Measurements from ENCODE around the gene IL32. TPM values are rescaled to one million over a fixed set of nuclear protein-coding genes. Genes with fewer than 3 reads are reported as not detected.

The IL32 gene
- total RNA-seq, 1 experiment from 2014 or later, result 4.5 TPM

DNA sequence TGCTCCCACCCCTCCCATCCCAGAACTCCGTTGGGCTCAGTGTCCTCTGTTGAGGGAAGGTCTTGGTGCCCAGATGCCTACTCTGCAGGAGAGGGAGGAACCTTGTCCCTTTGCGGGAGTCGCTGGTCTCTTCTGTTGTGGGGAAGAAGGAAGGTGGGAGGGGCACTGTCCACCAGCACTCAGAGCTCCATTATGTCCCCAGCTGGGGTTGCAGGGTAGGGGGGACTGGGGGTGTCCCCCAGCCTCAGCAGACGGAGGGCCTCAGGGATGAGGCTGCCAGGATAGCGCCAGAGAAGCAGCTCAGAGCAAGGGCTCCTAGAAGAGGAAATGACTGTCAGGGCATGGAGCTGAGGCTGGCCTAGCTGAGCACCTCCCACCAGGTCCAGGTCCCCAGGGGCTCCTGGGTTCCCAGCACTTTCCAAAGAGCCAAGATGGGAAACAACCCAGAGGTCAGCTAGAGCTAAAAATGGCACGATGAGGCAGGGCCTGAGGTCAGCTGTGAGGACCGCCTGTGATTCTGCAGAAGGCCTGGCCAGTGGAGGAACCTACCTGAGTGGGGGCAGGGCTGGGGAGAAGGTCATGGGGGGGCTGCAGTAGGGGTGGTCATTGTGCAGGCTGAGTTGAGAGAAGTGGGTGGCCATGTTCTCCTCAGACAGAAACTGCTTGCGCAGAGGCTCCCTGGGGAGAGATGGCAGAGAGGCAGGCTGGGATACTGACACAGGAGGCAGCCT, 42.6 kb upstream of the IL32 start:
- POLR2A ChIA-PET (ENCODE audit: low non-redundant PET), result no interaction called here
- Histone ChIP-seq H3K27me3 (replicated peaks; ENCODE audit: insufficient read depth, low read depth, low read length, poor library complexity) (no peaks in the 10 kb centered on the region), H3K9me3 (ENCODE audit: low read depth, low read length, poor library complexity, severe bottlenecking) (no peaks in the 10 kb centered on the region), H3K4me1 (ENCODE audit: insufficient read depth, low read length, poor library complexity, severe bottlenecking) (peaks cover 29% of the 10 kb centered on the region), H3K27ac (ENCODE audit: low read depth, low read length, poor library complexity, severe bottlenecking) (peak overlapping the region; percentile 97), H3K4me3 (ENCODE audit: low read depth, low read length, poor library complexity, severe bottlenecking) (peak overlapping the region; percentile 71), H3K36me3 (ENCODE audit: insufficient read depth, low read length, poor library complexity, severe bottlenecking) (peaks cover 3% of the 10 kb centered on the region)
- DNase-seq (ENCODE audit: low spot score), result peak; percentile 37
- CTCF ChIA-PET, result interaction anchor here (1.1 to 2.9 kb wide), 2 partner anchors 9 to 19 kb away, joined by 3 to 9 read pairs; no protein-coding TSS in a partner anchor
- TF ChIP-seq EZH2 (IDR thresholded peaks at IDR 0.05; ENCODE audit: borderline replicate concordance, low read depth, low read length, poor library complexity, severe bottlenecking), result no peak
- TF ChIP-seq, protein P1, sequence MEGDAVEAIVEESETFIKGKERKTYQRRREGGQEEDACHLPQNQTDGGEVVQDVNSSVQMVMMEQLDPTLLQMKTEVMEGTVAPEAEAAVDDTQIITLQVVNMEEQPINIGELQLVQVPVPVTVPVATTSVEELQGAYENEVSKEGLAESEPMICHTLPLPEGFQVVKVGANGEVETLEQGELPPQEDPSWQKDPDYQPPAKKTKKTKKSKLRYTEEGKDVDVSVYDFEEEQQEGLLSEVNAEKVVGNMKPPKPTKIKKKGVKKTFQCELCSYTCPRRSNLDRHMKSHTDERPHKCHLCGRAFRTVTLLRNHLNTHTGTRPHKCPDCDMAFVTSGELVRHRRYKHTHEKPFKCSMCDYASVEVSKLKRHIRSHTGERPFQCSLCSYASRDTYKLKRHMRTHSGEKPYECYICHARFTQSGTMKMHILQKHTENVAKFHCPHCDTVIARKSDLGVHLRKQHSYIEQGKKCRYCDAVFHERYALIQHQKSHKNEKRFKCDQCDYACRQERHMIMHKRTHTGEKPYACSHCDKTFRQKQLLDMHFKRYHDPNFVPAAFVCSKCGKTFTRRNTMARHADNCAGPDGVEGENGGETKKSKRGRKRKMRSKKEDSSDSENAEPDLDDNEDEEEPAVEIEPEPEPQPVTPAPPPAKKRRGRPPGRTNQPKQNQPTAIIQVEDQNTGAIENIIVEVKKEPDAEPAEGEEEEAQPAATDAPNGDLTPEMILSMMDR (conservative IDR thresholded peaks at IDR 0.05; ENCODE audit: low read depth, low read length), result no peak
- intact Hi-C loops (cut with micrococcal nuclease; ENCODE audit: unreplicated experiment), result no loop called here
- BruUV-seq (replicated peaks), result TSS peak; percentile 90

DNA sequence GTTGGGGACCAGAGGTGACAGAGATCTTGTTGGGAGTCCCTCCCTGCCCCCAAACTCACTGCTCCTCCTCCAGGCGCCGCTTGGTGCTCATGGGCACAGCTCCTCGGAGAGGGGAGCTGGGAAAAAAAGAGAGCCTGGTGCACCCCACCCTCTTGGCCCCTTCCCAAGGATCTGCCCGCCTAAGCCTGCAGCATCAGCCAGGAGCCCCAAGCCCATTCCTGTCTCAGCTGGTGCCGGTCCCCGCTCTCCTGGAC, 42.1 kb upstream of the IL32 start:
- ChIA-PET POLR2A (ENCODE audit: low non-redundant PET) (no interaction called here), CTCF (interaction anchor here (1.1 to 2.9 kb wide), 2 partner anchors 8 to 19 kb away, joined by 3 to 9 read pairs; no protein-coding TSS in a partner anchor)
- no peaks in the 10 kb centered on the region for H3K27me3 ChIP-seq (replicated peaks; ENCODE audit: insufficient read depth, low read depth, low read length, poor library complexity)
- peak overlapping the region; percentile 71 for H3K4me3 ChIP-seq (ENCODE audit: low read depth, low read length, poor library complexity, severe bottlenecking)
- intact Hi-C loops (cut with micrococcal nuclease; ENCODE audit: unreplicated experiment), result no loop called here
- BruUV-seq (replicated peaks), result no TSS peak
- peak; percentile 81 for DNase-seq (ENCODE audit: low spot score)
- H3K4me1 ChIP-seq (ENCODE audit: insufficient read depth, low read length, poor library complexity, severe bottlenecking), result peaks cover 26% of the 10 kb centered on the region
- peaks cover 3% of the 10 kb centered on the region for H3K36me3 ChIP-seq (ENCODE audit: insufficient read depth, low read length, poor library complexity, severe bottlenecking)
- H3K9me3 ChIP-seq (ENCODE audit: low read depth, low read length, poor library complexity, severe bottlenecking), result no peaks in the 10 kb centered on the region
- TF ChIP-seq, protein P1 (conservative IDR thresholded peaks at IDR 0.05; ENCODE audit: low read depth, low read length), result no peak
- TF ChIP-seq EZH2 (IDR thresholded peaks at IDR 0.05; ENCODE audit: borderline replicate concordance, low read depth, low read length, poor library complexity, severe bottlenecking), result no peak
- peak overlapping the region; percentile 97 for H3K27ac ChIP-seq (ENCODE audit: low read depth, low read length, poor library complexity, severe bottlenecking)

DNA sequence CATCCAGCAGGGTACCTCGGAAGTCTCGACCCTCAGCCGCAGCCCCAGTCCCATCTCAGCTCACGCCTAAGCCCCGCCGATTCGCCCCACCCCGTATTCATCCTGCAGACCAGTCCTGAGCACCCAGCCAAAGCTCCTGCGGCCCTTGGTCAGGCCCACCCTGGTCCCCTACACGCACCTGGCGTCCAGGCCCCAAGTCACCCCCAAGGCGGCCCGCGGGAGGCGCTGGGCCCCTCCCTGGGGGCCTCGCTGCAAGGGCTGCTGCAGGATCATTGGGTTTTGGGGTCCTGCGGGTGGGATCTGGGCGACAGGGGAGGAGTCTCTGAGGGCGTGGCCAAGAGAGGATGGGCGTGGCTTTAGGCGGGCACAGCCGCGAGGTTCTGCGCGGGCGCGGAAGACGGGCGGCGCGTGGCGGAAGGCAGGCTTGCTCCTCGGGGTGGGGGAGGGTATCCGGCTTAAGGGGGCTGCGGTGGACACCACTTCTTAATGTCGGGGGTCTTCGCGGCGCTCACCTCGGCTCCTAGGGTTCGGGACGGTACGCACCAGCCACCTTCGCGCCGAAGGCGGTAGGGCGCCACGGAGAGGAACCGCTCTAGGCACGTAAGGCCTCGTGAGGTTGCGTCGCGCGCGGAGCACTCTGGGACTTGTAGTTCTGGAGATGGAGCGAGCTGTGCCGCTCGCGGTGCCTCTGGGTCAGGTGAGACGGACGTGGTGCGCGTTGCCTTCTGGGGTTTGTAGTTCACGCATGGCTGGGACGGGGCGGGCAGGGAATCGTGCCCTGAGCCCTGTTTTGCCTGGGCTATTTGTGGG, 41.6 kb upstream of the IL32 start, which contains the start of the genes HCFC1R1 and THOC6:
Gene HCFC1R1, minus strand, starts transcription at position 274 of the 810 bp plus-strand sequence. Its CDS starts 1 bp downstream, at position 273.
Gene THOC6, plus strand, starts transcription at position 367 of the 810 bp plus-strand sequence. Its CDS starts 292 bp downstream, at position 659.
- peaks cover 26% of the 10 kb centered on the region for H3K4me1 ChIP-seq (ENCODE audit: insufficient read depth, low read length, poor library complexity, severe bottlenecking)
- TSS peak; percentile 85 for BruUV-seq (replicated peaks)
- intact Hi-C loops (cut with micrococcal nuclease; ENCODE audit: unreplicated experiment), result no loop called here
- no peak for TF ChIP-seq EZH2 (IDR thresholded peaks at IDR 0.05; ENCODE audit: borderline replicate concordance, low read depth, low read length, poor library complexity, severe bottlenecking)
- TF ChIP-seq, protein P1 (conservative IDR thresholded peaks at IDR 0.05; ENCODE audit: low read depth, low read length), result no peak
- peaks cover 2% of the 10 kb centered on the region for H3K27me3 ChIP-seq (replicated peaks; ENCODE audit: insufficient read depth, low read depth, low read length, poor library complexity)
- H3K27ac ChIP-seq (ENCODE audit: low read depth, low read length, poor library complexity, severe bottlenecking), result peak within 1 kb of the TSS; percentile 97
- peak within 1 kb of the TSS; percentile 71 for H3K4me3 ChIP-seq (ENCODE audit: low read depth, low read length, poor library complexity, severe bottlenecking)
- peak; percentile 99 for DNase-seq (ENCODE audit: low spot score)
- POLR2A ChIA-PET (ENCODE audit: low non-redundant PET), result no interaction called here
- CTCF ChIA-PET, result interaction anchor here (0.5 to 2.9 kb wide), 3 partner anchors 8 to 35 kb away, joined by 3 to 9 read pairs (median 6); no protein-coding TSS in a partner anchor
- H3K36me3 ChIP-seq (ENCODE audit: insufficient read depth, low read length, poor library complexity, severe bottlenecking), result peaks cover 3% of the 10 kb centered on the region
- no peaks in the 10 kb centered on the region for H3K9me3 ChIP-seq (ENCODE audit: low read depth, low read length, poor library complexity, severe bottlenecking)

Data from A673 (cell line).